Activated B cell treated with CpG ODN at 0.5 μM for 24 hours (primary cell): ENCODE measurements around the gene TP53I13. TPM values are rescaled to one million over a fixed set of nuclear protein-coding genes. Genes with fewer than 3 reads are reported as not detected.

Experiments used
- ATAC-seq: fragments of 200-7000 bp; cut with Tn5 transposase; one replicate; pipeline ENCODE4 v1.10.0; 2021; ENCODE audit warnings: low read depth, mild to moderate bottlenecking, moderate library complexity
- CTCF ChIA-PET: fragments of 350-600 bp; sonication (Branson Sonifier 250); formaldehyde crosslinking; loops from one replicate; lab custom pipeline; 2021; ENCODE audit warnings: antibody characterized with exemption; lab: Charles Lee
- POLR2A ChIA-PET: fragments of 350-600 bp; sonication (Branson Sonifier 250); formaldehyde crosslinking; loops from one replicate; lab custom pipeline; 2021; ENCODE audit warnings: antibody characterized with exemption; lab: Charles Lee
- DNase-seq: peaks from one replicate; pipeline ENCODE4 v3.0.0; 2022
- H3K27ac Mint-ChIP-seq: one replicate; pipeline ENCODE4 v1.8.0; 2020; ENCODE audit warnings: mixed read lengths
- H3K27me3 Mint-ChIP-seq: one replicate; pipeline ENCODE4 v1.8.0; 2021; ENCODE audit warnings: mixed read lengths
- H3K36me3 Mint-ChIP-seq: one replicate; pipeline ENCODE4 v1.8.0; 2021; ENCODE audit warnings: low read depth, mixed read lengths
- H3K4me1 Mint-ChIP-seq: one replicate; pipeline ENCODE4 v1.8.0; 2021; ENCODE audit warnings: mixed read lengths
- H3K4me3 Mint-ChIP-seq: one replicate; pipeline ENCODE4 v1.8.0; 2020; ENCODE audit warnings: mild to moderate bottlenecking, mixed read lengths
- H3K9me3 Mint-ChIP-seq: one replicate; pipeline ENCODE4 v1.8.0; 2020; ENCODE audit warnings: mixed read lengths
- CTCF ChIP-seq: fragments of 200-600 bp; IDR thresholded peaks from one replicate; pipeline ENCODE4 v1.8.0; 2022; ENCODE audit warnings: antibody characterized with exemption, mild to moderate bottlenecking
- intact Hi-C: fragments of 100-400 bp; cut with micrococcal nuclease; formaldehyde crosslinking; loops from one replicate; pipeline ENCODE4 v1.15.1; 2024
- total RNA-seq: library from RNA; stranded (reverse); gene quantifications from 2 replicates; pipeline ENCODE4 v1.2.3, GENCODE V29; 2022

The TP53I13 gene
- total RNA-seq, 1 donor from 2014 or later, result 71.2 TPM

- TF ChIP-seq CTCF, result no peak
- no peak for ATAC-seq
- H3K4me1 Mint-ChIP-seq, result peaks cover 53% of the 10 kb centered on the region
Observed at GRCh38 chr17:29620779-29621500, 52.4 kb downstream of the TP53I13 start.

GRCh38 chr17:29621751-29622194 lies 53.3 kb downstream of the TP53I13 start:
- Mint-ChIP-seq H3K4me1 (peaks cover 45% of the 10 kb centered on the region), H3K4me3 (peak overlapping the region; percentile 80), H3K27me3 (peaks cover 2% of the 10 kb centered on the region), H3K36me3 (peaks cover 4% of the 10 kb centered on the region), H3K27ac (no peak overlapping the region), H3K9me3 (no peaks in the 10 kb centered on the region)
- DNase-seq (no peak), ATAC-seq (no peak)
- ChIA-PET POLR2A (interaction anchor here (0.9 to 2.1 kb wide), 2 partner anchors 8 to 40 kb away, joined by 3 to 10 read pairs; no protein-coding TSS in a partner anchor), CTCF (no interaction called here)
- intact Hi-C loops, result loop anchor here (2.0 kb wide), 1 partner anchor 309 kb away; the partner anchor contains the start of gene SSH2
- TF ChIP-seq CTCF, result no peak

More at GRCh38 chr17:29620779-29621500, 52.4 kb downstream of the TP53I13 start:
- H3K27ac Mint-ChIP-seq, result no peak overlapping the region
- H3K9me3 Mint-ChIP-seq, result no peaks in the 10 kb centered on the region
- peak overlapping the region; percentile 50 for H3K4me3 Mint-ChIP-seq
- peaks cover 2% of the 10 kb centered on the region for H3K27me3 Mint-ChIP-seq
- CTCF ChIA-PET, result no interaction called here
- DNase-seq, result no peak
- intact Hi-C loops, result no loop called here
- POLR2A ChIA-PET, result interaction anchor here (0.6 to 0.9 kb wide), 2 partner anchors 39 to 57 kb away, joined by 3 read pairs; no protein-coding TSS in a partner anchor
- H3K36me3 Mint-ChIP-seq, result no peaks in the 10 kb centered on the region

Other genes with a start within 250 kb of the TP53I13 start
- 55.1 and 55.5 TPM in 2 replicates for gene TAOK1, start 178.3 kb upstream of the TP53I13 start, total RNA-seq
- gene ABHD15, start 1.7 kb upstream of the TP53I13 start, total RNA-seq, result 11.0 and 11.2 TPM in 2 replicates
- 41.7 and 45.3 TPM in 2 replicates for gene GIT1, start 20.9 kb downstream of the TP53I13 start, total RNA-seq
- gene ANKRD13B, start 24.4 kb downstream of the TP53I13 start, total RNA-seq, result 3.5 and 5.2 TPM in 2 replicates
- 4.1 and 5.1 TPM in 2 replicates for gene CORO6, start 54.2 kb downstream of the TP53I13 start, total RNA-seq